GM18861 (cell line): ENCODE results near the gene GLYATL1B.
A peak's percentile ranks its signal among the peaks of the same experiment; 100 is the strongest.
"Not testable (repeated sequence)": the region's sequence is repeated elsewhere in the genome, so short reads cannot be mapped to it uniquely, and the experiment has no call there.

ENCODE experiments used
- ATAC-seq: cut with Tn5 transposase; IDR thresholded peaks from one replicate; pipeline ENCODE4 v1.9.1; 2021; ENCODE audit not compliant: unreplicated experiment

The GLYATL1B gene, protein sequence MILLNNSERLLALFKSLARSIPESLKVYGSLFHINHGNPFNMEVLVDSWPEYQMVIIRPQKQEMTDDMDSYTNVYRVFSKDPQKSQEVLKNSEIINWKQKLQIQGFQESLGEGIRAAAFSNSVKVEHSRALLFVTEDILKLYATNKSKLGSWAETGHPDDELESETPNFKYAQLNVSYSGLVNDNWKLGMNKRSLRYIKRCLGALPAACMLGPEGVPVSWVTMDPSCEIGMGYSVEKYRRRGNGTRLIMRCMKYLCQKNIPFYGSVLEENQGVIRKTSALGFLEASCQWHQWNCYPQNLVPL

DNA sequence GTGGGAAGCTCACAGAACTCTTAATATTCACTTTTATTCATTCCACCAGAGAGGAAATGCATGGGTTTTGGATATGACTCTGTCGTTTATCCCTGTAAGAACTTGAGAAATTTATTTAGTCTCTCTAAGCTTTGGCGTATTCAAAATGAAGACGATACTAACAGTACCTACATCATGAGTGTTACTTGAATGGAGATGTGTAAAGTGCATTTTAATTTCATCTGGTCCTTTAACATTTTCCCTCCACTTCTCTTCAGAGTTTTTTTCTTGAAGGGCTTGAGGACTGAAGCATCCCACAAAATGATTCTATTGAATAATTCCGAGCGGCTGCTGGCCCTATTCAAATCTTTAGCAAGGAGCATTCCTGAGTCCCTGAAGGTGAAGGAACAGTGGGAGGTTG, at the start of gene GLYATL1B:
GLYATL1B (plus strand) TSS at position 301 of the 400 bp plus-strand sequence; CDS start at position 301, 0 bp downstream.
- ATAC-seq = not testable (repeated sequence)

GRCh38 chr11:59036542-59036941, 49.6 kb upstream of the GLYATL1B start:
- not testable (repeated sequence) for ATAC-seq

DNA sequence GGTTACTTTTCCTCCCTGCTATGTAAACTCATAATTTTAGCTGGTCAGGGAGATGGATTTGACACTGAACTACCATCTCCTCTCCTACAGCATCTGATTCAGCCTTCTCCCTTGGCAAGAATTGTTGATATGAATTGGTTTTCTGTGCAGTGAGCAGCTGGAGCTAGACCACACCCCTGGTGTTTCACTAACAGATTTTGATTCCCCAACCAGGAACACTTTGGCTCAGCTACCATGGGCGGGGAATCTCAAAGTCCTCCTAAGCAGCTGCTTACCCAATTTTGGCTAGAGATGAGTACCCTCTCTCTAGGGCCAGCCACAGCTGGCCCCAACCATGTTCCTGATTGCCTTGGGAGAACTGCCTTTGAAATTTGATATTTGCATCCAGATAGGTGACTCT, 48.7 kb upstream of the GLYATL1B start:
- not testable (repeated sequence) for ATAC-seq

DNA sequence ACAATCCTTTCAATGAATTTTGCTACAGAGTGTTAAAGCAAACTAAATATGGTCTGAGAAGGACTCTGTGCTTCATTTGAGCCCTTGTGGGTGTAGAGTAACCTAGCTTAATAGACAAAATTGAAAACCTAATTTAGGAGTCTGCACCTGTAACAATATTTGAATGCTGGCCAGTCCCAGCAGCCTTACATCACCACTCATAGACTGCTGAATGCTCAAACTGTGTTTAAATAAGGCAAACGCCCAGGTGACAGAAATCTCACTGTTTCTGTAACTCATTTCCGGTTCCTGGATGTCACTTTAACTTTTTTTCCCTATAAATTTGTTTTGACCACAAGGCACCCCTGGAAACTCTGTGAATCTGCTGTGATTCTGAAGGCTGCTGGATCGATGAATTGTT, 45.5 kb upstream of the GLYATL1B start:
- no peak for ATAC-seq

GRCh38 chr11:59051383-59051782, 34.7 kb upstream of the GLYATL1B start:
- peak; percentile 84 for ATAC-seq

DNA sequence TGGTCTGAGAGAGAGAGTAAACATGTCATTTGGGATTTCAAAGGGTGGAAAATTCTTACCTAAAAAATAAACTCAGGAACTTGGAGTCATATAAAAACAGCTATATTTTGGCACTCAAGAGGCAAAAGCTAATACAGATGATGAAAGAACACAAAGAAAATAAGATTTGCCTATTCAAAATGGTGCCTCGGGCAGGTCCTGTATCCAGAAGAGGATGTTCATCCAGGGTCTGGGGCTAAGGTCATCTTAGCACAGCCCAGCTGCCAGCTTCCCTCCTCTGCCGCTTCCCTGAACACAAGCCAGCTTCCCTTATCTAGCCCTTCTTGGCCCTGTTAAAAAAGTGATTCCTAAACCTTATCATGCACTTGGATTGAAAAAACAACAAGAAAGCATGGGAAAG, 33.8 kb upstream of the GLYATL1B start:
- not testable (repeated sequence) for ATAC-seq

DNA sequence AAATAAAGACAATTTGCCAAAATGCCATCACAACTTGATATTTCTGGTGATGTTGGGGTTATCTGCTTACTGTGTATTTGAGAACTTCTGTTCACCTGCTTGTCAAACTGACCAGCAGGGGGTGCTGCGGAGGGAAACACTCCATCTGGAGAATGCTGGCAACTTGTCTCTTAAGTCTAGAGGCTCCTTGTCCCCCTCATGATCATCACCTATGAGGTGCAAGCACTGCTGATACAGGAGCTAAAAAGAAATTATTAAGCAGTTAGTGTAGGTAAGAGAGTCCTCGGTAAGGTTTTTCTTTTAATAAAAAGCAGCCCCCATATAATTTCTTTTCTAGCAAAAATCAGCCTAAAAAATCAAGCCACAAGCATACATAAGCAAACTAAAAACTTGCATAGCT, 32.7 kb upstream of the GLYATL1B start:
- peak; percentile 45 for ATAC-seq

- peak; percentile 90 for ATAC-seq
These were observed 27.7 kb upstream of the GLYATL1B start for GRCh38 chr11:59058120-59059033.

- ATAC-seq = not testable (repeated sequence)
These were observed 26.0 kb upstream of the GLYATL1B start for GRCh38 chr11:59060096-59060495.

DNA sequence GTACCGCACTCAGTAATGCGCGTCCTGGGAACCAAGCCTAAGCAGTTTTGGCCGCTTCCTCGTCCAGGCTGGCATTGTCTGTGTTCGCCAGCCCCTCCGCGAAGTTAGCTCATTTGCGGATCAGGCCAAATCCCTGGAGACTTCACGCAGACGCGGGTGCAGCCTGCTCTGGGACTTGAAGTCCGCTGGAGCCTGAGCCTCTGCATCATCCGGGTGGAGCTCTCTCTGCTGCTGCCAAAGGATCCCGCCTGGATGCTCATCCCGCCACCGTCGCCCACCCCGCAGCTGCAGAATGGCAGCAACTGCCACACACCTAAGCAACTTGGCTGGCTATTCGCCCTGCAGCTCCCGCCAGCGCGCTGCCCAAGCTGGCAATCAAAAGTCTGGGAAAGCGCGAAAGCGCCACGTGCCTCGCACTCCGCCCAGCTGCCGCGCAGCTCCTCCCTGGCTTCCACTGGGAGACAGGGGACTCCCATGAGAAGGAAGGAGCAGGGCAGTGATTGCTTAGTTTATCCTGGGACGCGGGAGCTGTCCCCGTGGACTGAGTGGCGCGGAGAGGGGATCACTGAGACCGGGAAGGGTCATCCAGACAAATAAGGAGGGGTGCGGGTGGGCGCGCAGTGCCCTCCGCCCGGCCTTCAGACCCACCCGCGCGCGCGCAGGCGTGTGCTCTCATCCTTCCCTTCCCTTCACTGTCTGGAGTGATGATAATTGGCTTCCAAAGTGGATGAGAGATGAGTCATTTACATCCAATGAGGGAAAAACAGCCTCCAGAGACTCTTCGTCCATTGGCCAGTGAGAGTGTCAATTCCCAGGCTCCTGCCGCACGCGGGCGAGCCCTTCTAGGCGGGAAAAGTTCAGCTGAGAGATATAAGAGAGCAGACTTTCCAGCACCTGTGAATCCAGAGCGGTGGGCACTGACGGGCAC, 23.2 kb upstream of the GLYATL1B start:
- no peak for ATAC-seq

GRCh38 chr11:59063996-59064727, 21.9 kb upstream of the GLYATL1B start:
- ATAC-seq = not testable (repeated sequence)

GRCh38 chr11:59069087-59069486, 17.0 kb upstream of the GLYATL1B start:
- ATAC-seq = no peak

- ATAC-seq = peak; percentile 95
These were observed 9.1 kb upstream of the GLYATL1B start for GRCh38 chr11:59076876-59077571.

DNA sequence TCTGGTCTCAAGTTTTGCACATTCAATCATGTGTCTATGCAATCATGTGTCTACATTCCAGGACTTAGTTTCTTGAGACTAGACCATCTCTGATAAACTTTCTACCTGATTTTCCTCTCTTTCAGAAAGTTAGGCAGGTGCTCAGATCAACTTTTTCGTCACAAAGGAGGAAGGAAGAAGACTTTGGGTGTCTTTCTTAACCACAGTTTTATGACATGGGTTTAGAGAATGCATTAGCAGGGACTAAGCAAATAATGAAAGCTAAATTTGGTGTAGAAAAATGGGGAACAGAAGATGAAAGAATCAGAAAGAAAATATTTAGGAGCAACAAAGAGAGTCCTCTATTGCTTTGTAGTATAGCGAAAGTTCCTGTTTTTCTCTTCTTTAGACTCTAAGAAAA, 7.7 kb upstream of the GLYATL1B start:
- ATAC-seq = no peak

- ATAC-seq = no peak
These were observed 7.0 kb upstream of the GLYATL1B start for GRCh38 chr11:59079086-59079485.

DNA sequence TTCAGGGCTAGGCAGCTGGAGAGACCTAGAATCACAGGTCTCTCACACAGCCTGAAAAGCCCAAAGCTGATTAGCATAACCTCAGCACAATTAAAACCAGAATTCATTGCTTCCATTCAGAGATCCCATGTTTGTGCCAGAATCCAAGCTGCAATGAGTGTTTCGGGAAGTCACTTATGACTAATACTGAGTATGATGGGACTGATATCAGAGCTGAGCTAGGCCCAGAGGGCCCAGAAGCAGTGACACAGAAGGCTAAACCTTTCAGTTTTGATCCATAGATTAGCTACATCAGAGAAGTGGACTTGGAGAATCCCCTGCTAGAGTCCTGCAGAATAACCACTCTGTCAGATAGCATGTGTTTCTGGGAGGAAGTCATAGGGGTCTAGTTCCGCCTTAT, 5.7 kb upstream of the GLYATL1B start:
- ATAC-seq = not testable (repeated sequence)

DNA sequence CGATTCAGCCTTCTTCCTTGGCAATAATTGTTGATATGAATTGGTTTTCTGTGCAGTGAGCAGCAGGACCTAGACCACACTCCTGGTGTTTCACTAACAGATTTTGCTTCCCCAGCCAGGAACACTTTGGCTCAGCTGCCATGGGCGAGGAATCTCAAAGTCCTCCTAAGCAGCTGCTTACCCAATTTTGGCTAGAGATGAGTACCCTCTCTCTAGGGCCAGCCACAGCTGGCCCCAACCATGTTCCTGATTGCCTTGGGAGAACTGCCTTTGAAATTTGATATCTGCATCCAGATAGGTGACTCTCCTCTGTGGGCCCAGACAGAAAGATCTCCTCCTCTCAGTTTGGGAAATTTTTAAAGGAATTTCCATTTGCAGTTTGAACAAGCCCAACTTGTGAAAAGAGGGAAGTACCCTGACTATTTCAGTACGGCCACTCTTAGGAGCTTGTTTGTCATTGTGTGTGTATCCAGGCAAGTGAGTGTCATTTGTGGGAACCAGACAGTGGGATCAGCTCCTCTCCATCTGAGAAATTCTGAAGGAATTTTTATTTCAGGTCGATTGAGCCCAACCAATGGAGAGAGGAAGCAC, 4.6 kb upstream of the GLYATL1B start:
- ATAC-seq = not testable (repeated sequence)

DNA sequence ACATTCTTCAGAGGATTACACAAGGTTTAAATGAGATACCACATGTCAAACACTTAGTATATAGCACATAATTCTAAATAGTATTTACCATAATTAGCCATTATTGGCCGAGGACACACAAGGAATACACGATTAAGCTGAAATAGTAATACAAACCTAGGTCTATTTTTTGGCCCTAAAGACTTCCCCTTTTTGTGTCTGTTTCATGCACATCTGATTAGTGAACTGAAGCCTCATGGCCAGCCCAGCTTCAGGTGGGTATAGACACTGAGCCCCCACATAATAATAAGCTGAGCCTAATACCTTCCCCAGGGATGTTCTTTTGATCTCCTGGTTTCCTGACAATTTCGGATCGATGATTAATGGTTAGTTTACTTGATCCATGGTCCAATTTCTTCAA, 2.1 kb downstream of the GLYATL1B start:
- no peak for ATAC-seq

DNA sequence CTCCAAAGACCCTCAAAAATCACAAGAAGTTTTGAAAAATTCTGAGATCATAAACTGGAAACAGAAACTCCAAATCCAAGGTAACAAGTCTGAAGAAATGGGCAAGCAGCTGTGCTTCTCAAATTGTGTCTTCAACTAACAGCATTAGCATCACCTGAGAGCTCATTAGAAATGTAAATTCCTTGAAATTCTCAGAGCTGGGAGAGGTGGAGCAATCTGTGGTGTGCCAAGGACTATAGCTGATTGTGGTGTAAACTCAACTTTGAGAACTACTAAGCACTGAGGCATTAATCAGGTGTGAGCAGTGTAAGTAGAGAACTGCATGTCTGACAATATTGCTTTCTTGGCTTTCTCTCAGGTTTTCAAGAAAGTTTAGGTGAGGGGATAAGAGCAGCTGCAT, 7.5 kb downstream of the GLYATL1B start:
- not testable (repeated sequence) for ATAC-seq
